ENCODE results near the gene SEMA3A. TPM values are rescaled to one million over a fixed set of nuclear protein-coding genes. Genes with fewer than 3 reads are reported as not detected.

The SEMA3A gene
- total and polyA plus RNA-seq, 4 donors = 0.13 to 0.56 (median 0.20) TPM

DNA sequence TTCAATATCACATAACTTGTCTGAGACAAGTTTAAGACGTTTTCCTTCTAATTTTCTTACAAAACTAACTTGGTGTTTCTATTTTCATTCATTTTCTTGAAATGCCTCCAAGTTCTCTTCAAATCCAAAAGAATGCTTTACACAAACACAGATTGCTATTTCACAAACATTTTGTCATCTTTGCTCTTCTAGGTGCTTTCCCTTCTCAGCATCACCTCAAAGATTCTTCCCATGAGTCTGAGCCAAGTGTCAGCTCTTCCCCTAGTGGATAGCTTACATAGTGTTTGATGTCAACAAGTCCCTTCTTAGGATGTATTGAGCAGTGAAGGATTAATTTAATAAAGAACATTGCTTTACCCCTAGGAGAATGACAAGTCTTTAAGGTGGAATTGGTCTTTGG, 38.1 kb upstream of the SEMA3A start:
- no peaks in the 10 kb centered on the region for H3K27me3 ChIP-seq (ENCODE audit: control insufficient read depth in 4 of 4, insufficient read depth in 4 of 4, low read length in 3 of 4)
- no peak for DNase-seq (ENCODE audit: low spot score)
- H3K27ac ChIP-seq (ENCODE audit: low read depth in 1 of 2, low read length in 2 of 2) = no peak overlapping the region
- WGBS = 22% methylated on average over 1 of the region's 1 CpG
- no peaks in the 10 kb centered on the region for H3K4me1 ChIP-seq (ENCODE audit: control insufficient read depth in 4 of 4, insufficient read depth in 4 of 4, low read length in 3 of 4)
- TF ChIP-seq YY1 (IDR thresholded peaks at IDR 0.05) (no peak), EGR1 (IDR thresholded peaks at IDR 0.05; ENCODE audit: low read depth in 2 of 2) (no peak)
- no peak overlapping the region for H3K4me3 ChIP-seq (ENCODE audit: low read depth in 1 of 3, low read length in 3 of 3)
- H3K36me3 ChIP-seq (ENCODE audit: control insufficient read depth in 4 of 4, insufficient read depth in 3 of 4, low read depth in 1 of 4, low read length in 3 of 4) = no peaks in the 10 kb centered on the region
- no peak overlapping the region for H3K9ac ChIP-seq (ENCODE audit: low read depth in 1 of 2, low read length in 2 of 2)
- no peaks in the 10 kb centered on the region for H3K9me3 ChIP-seq (ENCODE audit: control insufficient read depth in 4 of 4, low read length in 3 of 4)

DNA sequence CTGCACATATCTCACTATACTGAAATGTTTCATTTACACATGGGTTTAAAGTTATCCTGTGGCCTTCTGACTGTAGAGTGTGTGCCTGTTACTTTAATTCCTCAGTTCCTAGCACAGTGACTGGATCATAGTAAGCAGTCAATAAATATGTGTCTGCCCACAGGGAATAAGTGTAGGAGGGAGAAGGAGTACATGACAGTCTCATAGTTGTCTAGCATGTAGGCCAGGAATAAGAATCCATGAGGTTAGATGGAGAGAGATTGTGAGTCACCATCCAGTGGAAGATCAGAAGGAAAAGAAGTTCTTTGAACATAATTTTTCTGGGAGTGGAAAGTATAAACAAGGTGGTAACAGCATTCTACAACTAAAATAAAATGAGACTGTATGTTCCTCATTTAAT, 36.6 kb upstream of the SEMA3A start:
- TF ChIP-seq TAF1 (conservative IDR thresholded peaks at IDR 0.05) (no peak), FOXA2 (IDR thresholded peaks at IDR 0.05) (no peak), HNF4G (IDR thresholded peaks at IDR 0.05) (no peak), HNF4A (conservative IDR thresholded peaks at IDR 0.05) (no peak), NR2F2 (IDR thresholded peaks at IDR 0.05) (no peak), SP1 (IDR thresholded peaks at IDR 0.05) (no peak), RXRA (IDR thresholded peaks at IDR 0.05) (no peak), RAD21 (IDR thresholded peaks at IDR 0.05) (no peak), YY1 (IDR thresholded peaks at IDR 0.05) (no peak), GABPA (IDR thresholded peaks at IDR 0.05 in 1 of 2, conservative IDR thresholded peaks at IDR 0.05 in 1 of 2) (no peak), JUND (IDR thresholded peaks at IDR 0.05) (no peak)
- TF ChIP-seq, protein P1, sequence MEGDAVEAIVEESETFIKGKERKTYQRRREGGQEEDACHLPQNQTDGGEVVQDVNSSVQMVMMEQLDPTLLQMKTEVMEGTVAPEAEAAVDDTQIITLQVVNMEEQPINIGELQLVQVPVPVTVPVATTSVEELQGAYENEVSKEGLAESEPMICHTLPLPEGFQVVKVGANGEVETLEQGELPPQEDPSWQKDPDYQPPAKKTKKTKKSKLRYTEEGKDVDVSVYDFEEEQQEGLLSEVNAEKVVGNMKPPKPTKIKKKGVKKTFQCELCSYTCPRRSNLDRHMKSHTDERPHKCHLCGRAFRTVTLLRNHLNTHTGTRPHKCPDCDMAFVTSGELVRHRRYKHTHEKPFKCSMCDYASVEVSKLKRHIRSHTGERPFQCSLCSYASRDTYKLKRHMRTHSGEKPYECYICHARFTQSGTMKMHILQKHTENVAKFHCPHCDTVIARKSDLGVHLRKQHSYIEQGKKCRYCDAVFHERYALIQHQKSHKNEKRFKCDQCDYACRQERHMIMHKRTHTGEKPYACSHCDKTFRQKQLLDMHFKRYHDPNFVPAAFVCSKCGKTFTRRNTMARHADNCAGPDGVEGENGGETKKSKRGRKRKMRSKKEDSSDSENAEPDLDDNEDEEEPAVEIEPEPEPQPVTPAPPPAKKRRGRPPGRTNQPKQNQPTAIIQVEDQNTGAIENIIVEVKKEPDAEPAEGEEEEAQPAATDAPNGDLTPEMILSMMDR (IDR thresholded peaks at IDR 0.05; ENCODE audit: low read depth, low read length, missing input control) = no peak
- TF ChIP-seq, protein P2, sequence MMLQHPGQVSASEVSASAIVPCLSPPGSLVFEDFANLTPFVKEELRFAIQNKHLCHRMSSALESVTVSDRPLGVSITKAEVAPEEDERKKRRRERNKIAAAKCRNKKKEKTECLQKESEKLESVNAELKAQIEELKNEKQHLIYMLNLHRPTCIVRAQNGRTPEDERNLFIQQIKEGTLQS (IDR thresholded peaks at IDR 0.05) = no peak
- TF ChIP-seq, protein P3, sequence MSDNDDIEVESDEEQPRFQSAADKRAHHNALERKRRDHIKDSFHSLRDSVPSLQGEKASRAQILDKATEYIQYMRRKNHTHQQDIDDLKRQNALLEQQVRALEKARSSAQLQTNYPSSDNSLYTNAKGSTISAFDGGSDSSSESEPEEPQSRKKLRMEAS (IDR thresholded peaks at IDR 0.05) = no peak
- H3K27me3 ChIP-seq (ENCODE audit: control insufficient read depth in 4 of 4, insufficient read depth in 4 of 4, low read length in 3 of 4) = no peaks in the 10 kb centered on the region
- H3K27ac ChIP-seq (ENCODE audit: low read depth in 1 of 2, low read length in 2 of 2) = no peak overlapping the region
- no peaks in the 10 kb centered on the region for H3K36me3 ChIP-seq (ENCODE audit: control insufficient read depth in 4 of 4, insufficient read depth in 3 of 4, low read depth in 1 of 4, low read length in 3 of 4)
- no peaks in the 10 kb centered on the region for H3K9me3 ChIP-seq (ENCODE audit: control insufficient read depth in 4 of 4, low read length in 3 of 4)
- DNase-seq (ENCODE audit: low spot score) = no peak
- H3K9ac ChIP-seq (ENCODE audit: low read depth in 1 of 2, low read length in 2 of 2) = no peak overlapping the region
- no peak overlapping the region for H3K4me3 ChIP-seq (ENCODE audit: low read depth in 1 of 3, low read length in 3 of 3)
- H3K4me1 ChIP-seq (ENCODE audit: control insufficient read depth in 4 of 4, insufficient read depth in 4 of 4, low read length in 3 of 4) = no peaks in the 10 kb centered on the region

DNA sequence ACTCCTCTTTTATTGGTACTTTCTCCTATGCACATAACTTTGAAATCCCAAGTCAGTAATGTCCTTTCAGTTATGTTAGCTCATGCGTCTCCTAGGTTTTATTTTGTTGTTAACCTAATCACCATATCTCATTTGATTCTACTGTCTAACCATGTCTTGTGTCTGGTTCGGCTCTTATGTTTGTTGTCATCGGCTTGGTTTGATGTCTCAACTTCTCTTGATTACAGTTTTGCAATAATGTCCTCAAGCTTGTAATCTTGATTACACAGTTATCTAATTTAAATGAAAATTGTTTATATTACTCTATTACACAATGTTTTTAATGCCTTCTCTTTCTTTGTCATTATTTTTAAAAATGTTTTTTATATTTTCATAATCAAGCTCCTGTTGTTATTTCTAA, 35.9 kb upstream of the SEMA3A start:
- Histone ChIP-seq H3K9ac (ENCODE audit: low read depth in 1 of 2, low read length in 2 of 2) (no peak overlapping the region), H3K27ac (ENCODE audit: low read depth in 1 of 2, low read length in 2 of 2) (no peak overlapping the region), H3K4me1 (ENCODE audit: control insufficient read depth in 4 of 4, insufficient read depth in 4 of 4, low read length in 3 of 4) (no peaks in the 10 kb centered on the region), H3K4me3 (ENCODE audit: low read depth in 1 of 3, low read length in 3 of 3) (no peak overlapping the region), H3K27me3 (ENCODE audit: control insufficient read depth in 4 of 4, insufficient read depth in 4 of 4, low read length in 3 of 4) (no peaks in the 10 kb centered on the region), H3K36me3 (ENCODE audit: control insufficient read depth in 4 of 4, insufficient read depth in 3 of 4, low read depth in 1 of 4, low read length in 3 of 4) (no peaks in the 10 kb centered on the region), H3K9me3 (ENCODE audit: control insufficient read depth in 4 of 4, low read length in 3 of 4) (no peaks in the 10 kb centered on the region)
- WGBS = 64% methylated on average over 3 of the region's 3 CpGs
- no peak for DNase-seq (ENCODE audit: low spot score)
- TF ChIP-seq, protein P4, sequence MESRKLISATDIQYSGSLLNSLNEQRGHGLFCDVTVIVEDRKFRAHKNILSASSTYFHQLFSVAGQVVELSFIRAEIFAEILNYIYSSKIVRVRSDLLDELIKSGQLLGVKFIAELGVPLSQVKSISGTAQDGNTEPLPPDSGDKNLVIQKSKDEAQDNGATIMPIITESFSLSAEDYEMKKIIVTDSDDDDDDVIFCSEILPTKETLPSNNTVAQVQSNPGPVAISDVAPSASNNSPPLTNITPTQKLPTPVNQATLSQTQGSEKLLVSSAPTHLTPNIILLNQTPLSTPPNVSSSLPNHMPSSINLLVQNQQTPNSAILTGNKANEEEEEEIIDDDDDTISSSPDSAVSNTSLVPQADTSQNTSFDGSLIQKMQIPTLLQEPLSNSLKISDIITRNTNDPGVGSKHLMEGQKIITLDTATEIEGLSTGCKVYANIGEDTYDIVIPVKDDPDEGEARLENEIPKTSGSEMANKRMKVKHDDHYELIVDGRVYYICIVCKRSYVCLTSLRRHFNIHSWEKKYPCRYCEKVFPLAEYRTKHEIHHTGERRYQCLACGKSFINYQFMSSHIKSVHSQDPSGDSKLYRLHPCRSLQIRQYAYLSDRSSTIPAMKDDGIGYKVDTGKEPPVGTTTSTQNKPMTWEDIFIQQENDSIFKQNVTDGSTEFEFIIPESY (IDR thresholded peaks at IDR 0.05) = no peak
- TF ChIP-seq RXRA (IDR thresholded peaks at IDR 0.05) = no peak
- no peak for TF ChIP-seq HNF4A (conservative IDR thresholded peaks at IDR 0.05)
- TF ChIP-seq FOXA2 (IDR thresholded peaks at IDR 0.05) = no peak
- no peak for TF ChIP-seq FOXA1 (IDR thresholded peaks at IDR 0.05)
- TF ChIP-seq, protein P2 (IDR thresholded peaks at IDR 0.05) = no peak
- no peak for TF ChIP-seq TAF1 (conservative IDR thresholded peaks at IDR 0.05)
- TF ChIP-seq JUND (IDR thresholded peaks at IDR 0.05) = no peak
- no peak for TF ChIP-seq SP1 (IDR thresholded peaks at IDR 0.05)
- TF ChIP-seq, protein P5, sequence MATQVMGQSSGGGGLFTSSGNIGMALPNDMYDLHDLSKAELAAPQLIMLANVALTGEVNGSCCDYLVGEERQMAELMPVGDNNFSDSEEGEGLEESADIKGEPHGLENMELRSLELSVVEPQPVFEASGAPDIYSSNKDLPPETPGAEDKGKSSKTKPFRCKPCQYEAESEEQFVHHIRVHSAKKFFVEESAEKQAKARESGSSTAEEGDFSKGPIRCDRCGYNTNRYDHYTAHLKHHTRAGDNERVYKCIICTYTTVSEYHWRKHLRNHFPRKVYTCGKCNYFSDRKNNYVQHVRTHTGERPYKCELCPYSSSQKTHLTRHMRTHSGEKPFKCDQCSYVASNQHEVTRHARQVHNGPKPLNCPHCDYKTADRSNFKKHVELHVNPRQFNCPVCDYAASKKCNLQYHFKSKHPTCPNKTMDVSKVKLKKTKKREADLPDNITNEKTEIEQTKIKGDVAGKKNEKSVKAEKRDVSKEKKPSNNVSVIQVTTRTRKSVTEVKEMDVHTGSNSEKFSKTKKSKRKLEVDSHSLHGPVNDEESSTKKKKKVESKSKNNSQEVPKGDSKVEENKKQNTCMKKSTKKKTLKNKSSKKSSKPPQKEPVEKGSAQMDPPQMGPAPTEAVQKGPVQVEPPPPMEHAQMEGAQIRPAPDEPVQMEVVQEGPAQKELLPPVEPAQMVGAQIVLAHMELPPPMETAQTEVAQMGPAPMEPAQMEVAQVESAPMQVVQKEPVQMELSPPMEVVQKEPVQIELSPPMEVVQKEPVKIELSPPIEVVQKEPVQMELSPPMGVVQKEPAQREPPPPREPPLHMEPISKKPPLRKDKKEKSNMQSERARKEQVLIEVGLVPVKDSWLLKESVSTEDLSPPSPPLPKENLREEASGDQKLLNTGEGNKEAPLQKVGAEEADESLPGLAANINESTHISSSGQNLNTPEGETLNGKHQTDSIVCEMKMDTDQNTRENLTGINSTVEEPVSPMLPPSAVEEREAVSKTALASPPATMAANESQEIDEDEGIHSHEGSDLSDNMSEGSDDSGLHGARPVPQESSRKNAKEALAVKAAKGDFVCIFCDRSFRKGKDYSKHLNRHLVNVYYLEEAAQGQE (IDR thresholded peaks at IDR 0.05) = no peak
- TF ChIP-seq GABPA (IDR thresholded peaks at IDR 0.05 in 1 of 2, conservative IDR thresholded peaks at IDR 0.05 in 1 of 2) = no peak
- no peak for TF ChIP-seq YY1 (IDR thresholded peaks at IDR 0.05)
- TF ChIP-seq, protein P1 (IDR thresholded peaks at IDR 0.05; ENCODE audit: low read depth, low read length, missing input control) = no peak
- no peak for TF ChIP-seq HNF4G (IDR thresholded peaks at IDR 0.05)

All from liver (tissue), 9 donors.